Measurements from ENCODE around the gene GSK3A.

DNA sequence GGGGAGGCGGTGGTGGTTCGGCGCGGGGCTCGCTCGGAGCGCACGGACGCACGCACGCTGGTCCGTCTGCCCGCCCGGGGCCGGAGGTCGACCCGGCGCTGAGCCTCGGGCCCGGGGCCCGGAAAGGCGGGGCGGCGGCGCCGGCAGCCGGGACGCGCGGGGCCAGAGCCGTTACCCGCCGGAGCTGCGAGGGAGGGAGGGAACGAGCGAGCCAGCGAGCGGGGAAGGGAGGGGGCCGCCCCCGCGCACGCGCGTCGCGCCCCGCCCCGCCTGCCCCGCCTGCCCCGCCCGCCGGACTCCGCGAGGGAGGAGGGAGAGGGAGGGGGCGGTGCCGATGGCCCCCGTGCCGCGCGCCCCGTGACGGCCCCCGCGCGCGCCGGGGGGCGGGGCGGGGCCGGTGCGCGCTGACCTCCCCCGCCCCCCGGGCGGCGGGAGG, 41.7 kb upstream of the GSK3A start:
- TF ChIP-seq, protein P1, sequence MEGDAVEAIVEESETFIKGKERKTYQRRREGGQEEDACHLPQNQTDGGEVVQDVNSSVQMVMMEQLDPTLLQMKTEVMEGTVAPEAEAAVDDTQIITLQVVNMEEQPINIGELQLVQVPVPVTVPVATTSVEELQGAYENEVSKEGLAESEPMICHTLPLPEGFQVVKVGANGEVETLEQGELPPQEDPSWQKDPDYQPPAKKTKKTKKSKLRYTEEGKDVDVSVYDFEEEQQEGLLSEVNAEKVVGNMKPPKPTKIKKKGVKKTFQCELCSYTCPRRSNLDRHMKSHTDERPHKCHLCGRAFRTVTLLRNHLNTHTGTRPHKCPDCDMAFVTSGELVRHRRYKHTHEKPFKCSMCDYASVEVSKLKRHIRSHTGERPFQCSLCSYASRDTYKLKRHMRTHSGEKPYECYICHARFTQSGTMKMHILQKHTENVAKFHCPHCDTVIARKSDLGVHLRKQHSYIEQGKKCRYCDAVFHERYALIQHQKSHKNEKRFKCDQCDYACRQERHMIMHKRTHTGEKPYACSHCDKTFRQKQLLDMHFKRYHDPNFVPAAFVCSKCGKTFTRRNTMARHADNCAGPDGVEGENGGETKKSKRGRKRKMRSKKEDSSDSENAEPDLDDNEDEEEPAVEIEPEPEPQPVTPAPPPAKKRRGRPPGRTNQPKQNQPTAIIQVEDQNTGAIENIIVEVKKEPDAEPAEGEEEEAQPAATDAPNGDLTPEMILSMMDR (IDR thresholded peaks at IDR 0.05), result no peak
- TF ChIP-seq POLR2AphosphoS5 (IDR thresholded peaks at IDR 0.05; ENCODE audit: low read depth, low read length) (no peak), TCF7L2 (IDR thresholded peaks at IDR 0.05; ENCODE audit: low read depth, low read length) (no peak), SIN3A (IDR thresholded peaks at IDR 0.05; ENCODE audit: borderline replicate concordance, insufficient read depth, low read depth, low read length) (no peak)
- TF ChIP-seq, protein P2, sequence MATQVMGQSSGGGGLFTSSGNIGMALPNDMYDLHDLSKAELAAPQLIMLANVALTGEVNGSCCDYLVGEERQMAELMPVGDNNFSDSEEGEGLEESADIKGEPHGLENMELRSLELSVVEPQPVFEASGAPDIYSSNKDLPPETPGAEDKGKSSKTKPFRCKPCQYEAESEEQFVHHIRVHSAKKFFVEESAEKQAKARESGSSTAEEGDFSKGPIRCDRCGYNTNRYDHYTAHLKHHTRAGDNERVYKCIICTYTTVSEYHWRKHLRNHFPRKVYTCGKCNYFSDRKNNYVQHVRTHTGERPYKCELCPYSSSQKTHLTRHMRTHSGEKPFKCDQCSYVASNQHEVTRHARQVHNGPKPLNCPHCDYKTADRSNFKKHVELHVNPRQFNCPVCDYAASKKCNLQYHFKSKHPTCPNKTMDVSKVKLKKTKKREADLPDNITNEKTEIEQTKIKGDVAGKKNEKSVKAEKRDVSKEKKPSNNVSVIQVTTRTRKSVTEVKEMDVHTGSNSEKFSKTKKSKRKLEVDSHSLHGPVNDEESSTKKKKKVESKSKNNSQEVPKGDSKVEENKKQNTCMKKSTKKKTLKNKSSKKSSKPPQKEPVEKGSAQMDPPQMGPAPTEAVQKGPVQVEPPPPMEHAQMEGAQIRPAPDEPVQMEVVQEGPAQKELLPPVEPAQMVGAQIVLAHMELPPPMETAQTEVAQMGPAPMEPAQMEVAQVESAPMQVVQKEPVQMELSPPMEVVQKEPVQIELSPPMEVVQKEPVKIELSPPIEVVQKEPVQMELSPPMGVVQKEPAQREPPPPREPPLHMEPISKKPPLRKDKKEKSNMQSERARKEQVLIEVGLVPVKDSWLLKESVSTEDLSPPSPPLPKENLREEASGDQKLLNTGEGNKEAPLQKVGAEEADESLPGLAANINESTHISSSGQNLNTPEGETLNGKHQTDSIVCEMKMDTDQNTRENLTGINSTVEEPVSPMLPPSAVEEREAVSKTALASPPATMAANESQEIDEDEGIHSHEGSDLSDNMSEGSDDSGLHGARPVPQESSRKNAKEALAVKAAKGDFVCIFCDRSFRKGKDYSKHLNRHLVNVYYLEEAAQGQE (IDR thresholded peaks at IDR 0.05; ENCODE audit: insufficient read depth in 1 of 2, low read depth in 2 of 2, low read length in 1 of 2), result no peak

Data from Panc1 (cell line).